ENCODE data around the gene BCKDK.
"Not testable (repeated sequence)": the region's sequence is repeated elsewhere in the genome, so short reads cannot be mapped to it uniquely, and the experiment has no call there.

BCKDK gene

DNA sequence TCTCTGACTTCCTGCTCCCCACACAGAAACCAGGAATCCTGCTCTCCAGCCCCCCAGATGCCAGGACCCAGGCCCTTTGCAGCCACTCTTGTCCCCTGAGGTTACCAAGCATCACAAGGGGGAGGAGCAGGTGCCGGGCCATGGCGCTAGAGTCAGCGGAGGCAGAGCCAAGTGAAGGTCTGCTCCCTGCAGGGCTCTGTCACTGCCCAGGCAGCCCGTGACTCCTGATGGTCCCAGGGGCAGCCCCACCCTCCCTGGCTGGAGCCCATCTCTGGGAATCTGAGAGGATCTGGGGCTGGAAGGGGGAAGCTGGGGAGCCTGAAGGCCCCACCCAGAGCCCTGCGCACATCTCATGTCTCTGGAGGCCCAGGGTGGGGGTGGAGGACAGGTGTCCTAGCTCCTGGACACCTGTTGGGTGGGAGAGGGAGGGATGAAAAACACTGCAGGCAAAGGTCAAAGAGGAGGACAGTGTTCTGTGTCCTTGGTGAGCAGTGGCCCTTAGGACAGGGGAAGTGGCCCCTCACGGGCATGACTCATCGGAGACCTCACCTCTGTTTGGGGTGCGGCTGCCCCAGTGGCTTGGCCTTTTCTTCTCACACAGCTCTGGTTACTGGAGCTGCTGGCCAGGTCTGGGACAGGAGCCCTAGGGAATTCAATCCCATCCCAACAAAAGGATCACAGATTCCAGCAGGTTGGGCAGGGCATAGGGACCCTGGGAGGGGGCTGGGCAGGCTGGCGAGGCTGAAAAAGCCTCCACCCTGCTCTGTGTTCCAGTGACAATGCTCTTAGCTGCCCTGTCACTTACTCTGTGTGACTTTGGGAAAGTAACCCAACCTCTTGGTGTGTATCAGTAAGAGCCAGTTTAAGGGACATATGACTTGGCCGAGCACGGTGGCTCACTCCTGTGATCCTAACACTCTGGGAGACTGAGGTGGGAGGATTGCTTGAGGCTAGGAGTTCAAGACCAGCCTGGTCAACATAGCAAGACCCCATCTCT lies 42.0 kb downstream of the BCKDK start, which contains the start of gene PRSS36:
Gene PRSS36, minus strand, starts transcription at position 173 of the 997 bp plus-strand sequence. Its CDS starts 31 bp downstream, at position 142.
- no peak within 1 kb of the TSS for H3K4me3 ChIP-seq (ENCODE audit: control insufficient read depth, low read depth, low read length)

DNA sequence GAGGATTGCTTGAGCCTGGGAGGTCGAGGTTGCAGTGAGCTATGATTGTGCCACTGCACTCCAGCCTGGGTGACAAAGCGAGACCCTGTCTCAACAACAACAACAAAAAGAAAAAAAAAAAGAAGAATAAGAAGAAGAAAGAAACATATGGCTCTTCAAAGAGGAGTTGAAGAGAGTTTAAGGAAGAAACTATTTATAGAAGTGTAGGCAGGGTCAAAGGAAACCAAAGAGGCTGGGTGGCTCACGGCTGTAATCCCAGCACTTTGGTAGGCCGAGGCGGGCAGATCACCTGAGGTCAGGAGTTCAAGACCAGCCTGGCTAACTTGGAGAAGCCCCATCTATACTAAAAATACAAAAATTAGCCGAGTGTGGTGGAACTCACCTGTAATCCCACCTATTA lies 42.8 kb downstream of the BCKDK start:
- not testable (repeated sequence) for DNase-seq (ENCODE audit: low read depth); H3K4me3 ChIP-seq (ENCODE audit: control insufficient read depth, low read depth, low read length)

More for the DNA sequence above, 42.0 kb downstream of the BCKDK start, which contains the start of gene PRSS36:
- TF ChIP-seq, protein P1, sequence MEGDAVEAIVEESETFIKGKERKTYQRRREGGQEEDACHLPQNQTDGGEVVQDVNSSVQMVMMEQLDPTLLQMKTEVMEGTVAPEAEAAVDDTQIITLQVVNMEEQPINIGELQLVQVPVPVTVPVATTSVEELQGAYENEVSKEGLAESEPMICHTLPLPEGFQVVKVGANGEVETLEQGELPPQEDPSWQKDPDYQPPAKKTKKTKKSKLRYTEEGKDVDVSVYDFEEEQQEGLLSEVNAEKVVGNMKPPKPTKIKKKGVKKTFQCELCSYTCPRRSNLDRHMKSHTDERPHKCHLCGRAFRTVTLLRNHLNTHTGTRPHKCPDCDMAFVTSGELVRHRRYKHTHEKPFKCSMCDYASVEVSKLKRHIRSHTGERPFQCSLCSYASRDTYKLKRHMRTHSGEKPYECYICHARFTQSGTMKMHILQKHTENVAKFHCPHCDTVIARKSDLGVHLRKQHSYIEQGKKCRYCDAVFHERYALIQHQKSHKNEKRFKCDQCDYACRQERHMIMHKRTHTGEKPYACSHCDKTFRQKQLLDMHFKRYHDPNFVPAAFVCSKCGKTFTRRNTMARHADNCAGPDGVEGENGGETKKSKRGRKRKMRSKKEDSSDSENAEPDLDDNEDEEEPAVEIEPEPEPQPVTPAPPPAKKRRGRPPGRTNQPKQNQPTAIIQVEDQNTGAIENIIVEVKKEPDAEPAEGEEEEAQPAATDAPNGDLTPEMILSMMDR (conservative IDR thresholded peaks at IDR 0.05; ENCODE audit: control insufficient read depth, insufficient read depth, low read depth, low read length) = no peak
- DNase-seq (ENCODE audit: low read depth) = no peak

DNA sequence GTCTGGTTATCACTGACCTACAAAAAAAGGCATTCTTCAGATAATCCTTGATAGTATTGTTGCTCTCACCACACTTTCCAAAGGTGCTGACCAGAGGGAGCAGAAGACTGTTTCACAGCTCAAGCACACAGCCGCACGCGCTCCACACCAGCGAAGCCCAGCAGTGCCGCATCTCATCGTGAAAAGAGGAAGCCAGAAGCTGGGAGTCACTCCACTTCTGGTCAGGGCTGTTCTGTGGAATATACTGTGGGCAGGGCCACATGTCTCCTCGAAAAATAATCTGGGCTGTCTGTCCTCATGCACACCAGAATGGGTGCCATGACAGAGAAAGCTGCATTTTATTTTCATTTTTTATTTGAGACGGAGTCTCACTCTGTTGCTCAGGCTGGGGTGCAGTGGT lies 49.0 kb downstream of the BCKDK start:
- TF ChIP-seq, protein P1 (conservative IDR thresholded peaks at IDR 0.05; ENCODE audit: control insufficient read depth, insufficient read depth, low read depth, low read length) = no peak
- H3K4me3 ChIP-seq (ENCODE audit: control insufficient read depth, low read depth, low read length) = no peak overlapping the region
- DNase-seq (ENCODE audit: low read depth) = no peak
